ENCODE measurements around the gene NDFIP2.

DNA sequence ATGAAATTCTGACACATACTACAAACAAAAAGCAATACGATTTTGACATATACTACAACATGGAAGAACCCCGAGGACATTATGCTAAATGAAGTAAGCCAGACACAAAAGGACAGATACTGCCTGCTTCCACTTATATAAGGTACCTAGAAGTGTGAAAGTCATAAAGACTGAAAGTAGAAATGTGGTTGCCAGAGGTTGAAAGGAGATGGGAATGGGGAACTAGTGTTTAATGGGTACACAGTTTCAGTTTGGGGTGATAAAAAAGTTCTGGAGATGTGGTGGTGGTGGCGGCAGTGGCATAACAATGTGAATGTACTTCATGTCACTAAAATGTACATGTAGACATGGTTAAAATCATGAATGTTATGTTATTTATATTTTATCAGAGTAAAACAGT lies 12.1 kb upstream of the NDFIP2 start:
- TF ChIP-seq EP300 (IDR thresholded peaks at IDR 0.05) (no peak), CTCF (IDR thresholded peaks at IDR 0.05) (no peak)
